Lower leg skin (tissue), 4 donors: ENCODE measurements around the gene DMRT2. TPM values are rescaled to one million over a fixed set of nuclear protein-coding genes. Genes with fewer than 3 reads are reported as not detected.

Experiments
- DNase-seq, 2 donors: peaks; one replicate each; pipeline ENCODE4 v3.0.0-alpha.2; 2019; ENCODE audit warnings: low spot score in 2 of 2
- H3K4me3 ChIP-seq: fragments of 200-600 bp; sonication (generic); 2 replicates; pipeline ENCODE4 v1.5.1; 2017; ENCODE audit warnings: mild to moderate bottlenecking, low read depth; ENCODE audit not compliant: poor library complexity, severe bottlenecking
- POLR2A ChIP-seq, 2 donors: fragments of 450-650 bp; IDR thresholded peaks; one replicate each; pipeline ENCODE4 v1.6.1; 2016 to 2017; ENCODE audit warnings: antibody characterized with exemption in 2 of 2, mild to moderate bottlenecking in 1 of 2, moderate library complexity in 1 of 2
- WGBS, 2 donors: methylation state at CpG; one replicate each; pipeline ENCODE4 v1.1.5; 2018; 5-methylcytosine and 5-hydroxymethylcytosine counted together
- intact Hi-C: fragments of 100-400 bp; cut with DNase I; formaldehyde crosslinking; loops from one replicate; pipeline ENCODE4 v1.15.0; 2023; ENCODE audit warnings: low total_unique reads
- total RNA-seq, 4 donors: library from RNA; depleted of rRNA; stranded (reverse); fragments of >200 nt; gene quantifications; one replicate each; pipeline ENCODE4 v1.1.0, GENCODE V29; 2016
- TF ChIP-seq, protein P1 (sequence below), 3 donors: fragments of 450-650 bp; IDR thresholded peaks; one replicate each; pipeline ENCODE4 v1.5.1; 2016; ENCODE audit warnings: antibody characterized with exemption in 3 of 3, mild to moderate bottlenecking in 3 of 3, moderate library complexity in 2 of 3

DMRT2 gene
- under 1 TPM in 2 of 4 donors, not detected in 2; 0.22 to 0.81 TPM for total RNA-seq

DNA sequence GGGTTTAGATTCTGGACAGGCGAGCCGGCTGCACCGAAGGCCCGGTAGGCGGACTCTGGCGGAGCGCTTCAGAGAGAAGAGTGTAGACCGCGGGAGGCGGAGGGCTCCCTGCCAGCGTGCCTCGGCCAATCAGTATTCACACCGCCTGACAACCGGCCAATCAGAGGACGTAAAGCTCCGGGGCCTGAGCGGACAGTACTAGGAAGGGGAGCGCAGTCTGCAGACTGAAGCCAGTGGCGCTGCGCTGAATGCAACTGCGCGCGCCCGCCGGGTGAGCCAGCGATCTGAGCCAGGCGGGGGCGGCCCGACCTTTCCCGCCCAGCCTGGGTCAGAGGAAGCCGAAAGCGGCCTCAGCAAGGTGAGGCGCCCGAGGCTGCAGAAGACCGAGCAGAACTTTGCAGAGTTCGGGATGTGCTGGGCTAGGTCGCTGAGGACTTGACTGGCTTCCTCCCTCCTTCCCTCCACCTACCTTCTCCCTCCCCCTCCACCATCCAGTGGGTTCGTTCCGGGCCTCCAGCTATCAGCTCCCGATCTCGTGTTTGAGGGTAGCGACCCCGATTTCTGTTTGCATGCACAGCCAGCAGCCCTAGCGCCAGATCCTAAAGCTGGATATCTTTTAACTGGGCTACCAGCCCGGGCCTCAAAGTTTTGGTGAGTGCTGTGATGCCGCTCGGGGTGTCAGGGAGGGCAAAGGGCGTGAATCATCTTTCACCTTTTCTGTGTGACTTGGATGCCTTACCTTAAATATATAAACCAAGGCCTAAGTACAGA lies at the start of gene DMRT2:
Gene DMRT2 (plus strand): TSS at position 233 of the 771 bp plus-strand sequence. CDS start 1,257 bp downstream, outside the sequence.
- intact Hi-C loops, result no loop called here
- H3K4me3 ChIP-seq, result no peak within 1 kb of the TSS
- 5 to 15% methylated on average over 34 to 48 of the region's 48 CpGs for WGBS, 2 donors
- DNase-seq, result peak; percentile 84 to 97
- no peak for TF ChIP-seq POLR2A (IDR thresholded peaks at IDR 0.05)
- TF ChIP-seq, protein P1, sequence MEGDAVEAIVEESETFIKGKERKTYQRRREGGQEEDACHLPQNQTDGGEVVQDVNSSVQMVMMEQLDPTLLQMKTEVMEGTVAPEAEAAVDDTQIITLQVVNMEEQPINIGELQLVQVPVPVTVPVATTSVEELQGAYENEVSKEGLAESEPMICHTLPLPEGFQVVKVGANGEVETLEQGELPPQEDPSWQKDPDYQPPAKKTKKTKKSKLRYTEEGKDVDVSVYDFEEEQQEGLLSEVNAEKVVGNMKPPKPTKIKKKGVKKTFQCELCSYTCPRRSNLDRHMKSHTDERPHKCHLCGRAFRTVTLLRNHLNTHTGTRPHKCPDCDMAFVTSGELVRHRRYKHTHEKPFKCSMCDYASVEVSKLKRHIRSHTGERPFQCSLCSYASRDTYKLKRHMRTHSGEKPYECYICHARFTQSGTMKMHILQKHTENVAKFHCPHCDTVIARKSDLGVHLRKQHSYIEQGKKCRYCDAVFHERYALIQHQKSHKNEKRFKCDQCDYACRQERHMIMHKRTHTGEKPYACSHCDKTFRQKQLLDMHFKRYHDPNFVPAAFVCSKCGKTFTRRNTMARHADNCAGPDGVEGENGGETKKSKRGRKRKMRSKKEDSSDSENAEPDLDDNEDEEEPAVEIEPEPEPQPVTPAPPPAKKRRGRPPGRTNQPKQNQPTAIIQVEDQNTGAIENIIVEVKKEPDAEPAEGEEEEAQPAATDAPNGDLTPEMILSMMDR (IDR thresholded peaks at IDR 0.05), result no peak

DNA sequence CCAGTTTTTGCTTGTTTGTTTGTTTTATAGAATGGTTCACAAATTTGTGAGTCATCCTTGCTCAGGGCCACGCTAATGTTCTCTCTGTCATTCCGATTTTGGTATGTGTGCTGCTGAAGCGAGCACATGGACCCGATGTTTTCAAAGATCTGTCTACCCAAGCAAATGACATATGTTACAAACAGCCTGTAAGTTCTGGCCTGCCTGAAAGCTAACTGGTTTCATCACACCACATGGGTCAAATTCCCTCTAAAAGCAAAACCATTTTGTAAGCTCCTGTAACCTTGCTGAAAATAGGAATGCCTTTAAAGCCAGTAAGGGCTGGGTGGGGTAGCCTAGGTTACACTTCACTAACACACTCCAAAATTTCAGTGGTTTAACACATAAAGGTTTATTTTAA lies 48.3 kb upstream of the DMRT2 start:
- H3K4me3 ChIP-seq, result no peak overlapping the region
- no peak for DNase-seq
- WGBS, 2 donors, result 76 to 83% methylated on average over 4 of the region's 4 CpGs
- TF ChIP-seq, protein P1 (IDR thresholded peaks at IDR 0.05), result no peak
- TF ChIP-seq POLR2A (IDR thresholded peaks at IDR 0.05), result no peak
- intact Hi-C loops, result loop anchor here (10.0 kb wide), 1 partner anchor 617 kb away; no protein-coding TSS in a partner anchor

DNA sequence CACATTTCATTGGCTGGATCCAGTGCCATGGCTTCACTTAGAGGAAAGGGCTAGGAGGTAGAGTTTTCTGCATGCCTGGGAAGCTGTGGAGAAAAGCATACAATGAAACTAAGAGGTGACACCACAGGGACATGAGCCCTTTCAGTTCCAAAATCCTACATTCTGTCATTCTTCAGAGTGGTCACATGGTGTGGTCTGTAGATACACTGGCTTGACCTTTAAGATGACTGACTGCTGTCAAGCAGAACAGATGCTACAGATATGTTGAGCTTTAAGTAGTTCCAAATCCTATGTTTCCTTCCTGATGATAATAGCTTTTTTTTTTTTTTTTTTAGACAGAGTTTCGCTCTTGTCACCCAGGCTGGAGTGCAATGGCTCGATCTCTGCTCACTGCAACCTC lies 47.5 kb upstream of the DMRT2 start:
- intact Hi-C loops, result loop anchor here (10.0 kb wide), 1 partner anchor 618 kb away; no protein-coding TSS in a partner anchor
- no peak for DNase-seq
- TF ChIP-seq POLR2A (IDR thresholded peaks at IDR 0.05), result no peak
- TF ChIP-seq, protein P1 (IDR thresholded peaks at IDR 0.05), result no peak
- no peak overlapping the region for H3K4me3 ChIP-seq
- whole genome bisulfite sequencing, 2 donors, result 90 to 100% methylated on average over 2 of the region's 2 CpGs

DNA sequence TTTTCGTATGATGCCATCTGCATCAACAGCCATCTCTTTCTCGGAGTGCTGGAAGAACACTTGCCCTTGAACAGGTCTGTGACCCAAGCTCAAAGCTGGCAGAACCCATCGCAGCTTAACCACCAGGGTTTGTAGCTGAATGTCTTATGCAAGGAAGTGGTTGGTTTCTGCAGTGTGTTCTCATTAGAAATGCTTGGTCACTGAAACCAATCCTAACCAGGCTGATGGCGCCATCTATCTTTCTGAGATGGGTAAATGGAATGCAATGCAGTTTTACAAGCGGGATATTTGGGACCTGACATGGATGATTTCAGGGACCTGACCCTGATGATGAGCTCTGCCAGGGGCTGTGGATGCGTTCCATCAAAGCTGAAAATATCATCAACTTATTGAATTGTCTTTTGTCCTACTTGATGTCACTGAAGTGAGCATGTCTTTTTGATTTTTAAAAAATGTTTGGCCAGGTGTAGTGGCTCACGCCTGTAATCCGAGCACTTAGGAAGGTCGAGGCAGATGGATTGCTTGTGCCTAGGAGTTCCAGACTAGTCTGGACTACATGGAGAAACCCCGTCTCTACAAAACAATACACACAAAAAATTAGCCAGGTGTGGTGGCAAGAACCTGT lies 45.0 kb upstream of the DMRT2 start:
- no peak for DNase-seq
- intact Hi-C loops, result loop anchor here (5.0 to 10.0 kb wide), 2 partner anchors 113 to 620 kb away; no protein-coding TSS in a partner anchor
- TF ChIP-seq POLR2A (IDR thresholded peaks at IDR 0.05), result no peak
- TF ChIP-seq, protein P1 (IDR thresholded peaks at IDR 0.05), result no peak
- whole genome bisulfite sequencing, 2 donors, result 56 to 63% methylated on average over 10 of the region's 10 CpGs
- no peak overlapping the region for H3K4me3 ChIP-seq

DNA sequence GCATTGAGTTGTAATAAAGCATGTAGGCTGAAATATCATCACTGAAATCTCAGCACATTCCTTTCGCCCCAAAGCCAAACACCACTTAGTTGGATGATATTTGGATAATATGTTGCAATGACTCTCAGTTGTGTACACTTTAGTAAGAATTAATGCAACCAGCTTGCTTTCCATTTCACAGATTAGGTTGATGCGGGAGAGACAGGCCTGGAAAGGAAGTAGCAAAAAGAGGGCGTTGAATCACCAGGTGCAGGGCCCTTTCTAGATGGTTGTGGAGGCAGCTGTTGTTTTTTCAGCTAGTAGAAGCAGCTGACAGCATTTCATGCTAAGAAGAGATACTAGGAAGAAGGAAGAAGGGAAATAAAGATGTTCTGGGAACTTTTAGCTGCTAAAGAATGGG lies 42.8 kb upstream of the DMRT2 start:
- intact Hi-C loops, result loop anchor here (5.0 to 10.0 kb wide), 2 partner anchors 115 to 623 kb away; no protein-coding TSS in a partner anchor
- TF ChIP-seq POLR2A (IDR thresholded peaks at IDR 0.05), result no peak
- TF ChIP-seq, protein P1 (IDR thresholded peaks at IDR 0.05), result no peak
- H3K4me3 ChIP-seq, result no peak overlapping the region
- DNase-seq, result no peak
- 85% methylated on average over 3 of the region's 3 CpGs for WGBS, 2 donors
